ENCODE data around the gene RGS11.

- TF ChIP-seq, protein P1, sequence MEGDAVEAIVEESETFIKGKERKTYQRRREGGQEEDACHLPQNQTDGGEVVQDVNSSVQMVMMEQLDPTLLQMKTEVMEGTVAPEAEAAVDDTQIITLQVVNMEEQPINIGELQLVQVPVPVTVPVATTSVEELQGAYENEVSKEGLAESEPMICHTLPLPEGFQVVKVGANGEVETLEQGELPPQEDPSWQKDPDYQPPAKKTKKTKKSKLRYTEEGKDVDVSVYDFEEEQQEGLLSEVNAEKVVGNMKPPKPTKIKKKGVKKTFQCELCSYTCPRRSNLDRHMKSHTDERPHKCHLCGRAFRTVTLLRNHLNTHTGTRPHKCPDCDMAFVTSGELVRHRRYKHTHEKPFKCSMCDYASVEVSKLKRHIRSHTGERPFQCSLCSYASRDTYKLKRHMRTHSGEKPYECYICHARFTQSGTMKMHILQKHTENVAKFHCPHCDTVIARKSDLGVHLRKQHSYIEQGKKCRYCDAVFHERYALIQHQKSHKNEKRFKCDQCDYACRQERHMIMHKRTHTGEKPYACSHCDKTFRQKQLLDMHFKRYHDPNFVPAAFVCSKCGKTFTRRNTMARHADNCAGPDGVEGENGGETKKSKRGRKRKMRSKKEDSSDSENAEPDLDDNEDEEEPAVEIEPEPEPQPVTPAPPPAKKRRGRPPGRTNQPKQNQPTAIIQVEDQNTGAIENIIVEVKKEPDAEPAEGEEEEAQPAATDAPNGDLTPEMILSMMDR (IDR thresholded peaks at IDR 0.05), result no peak
- no peak for TF ChIP-seq POLR2AphosphoS5 (IDR thresholded peaks at IDR 0.05; ENCODE audit: insufficient read depth in 1 of 2, low read depth in 1 of 2)
Measured at GRCh38 chr16:293043-293775, 17.5 kb upstream of the RGS11 start.

Measured in vagina (tissue), 2 donors.